A549 (cell line): ENCODE results near the gene PRDM15. TPM values are rescaled to one million over a fixed set of nuclear protein-coding genes. Genes with fewer than 3 reads are reported as not detected.

Experiments
- ATAC-seq, 2 experiments: fragments of 200-7000 bp in 1 of 2; fragments of >200 bp in 1 of 2; cut with Nextera tagmentation in 1 of 2; cut with Tn5 transposase in 1 of 2; 3 replicates each; pipeline versions ENCODE4 v1.8.0 to v1.9.1; 2018 to 2020; ENCODE audit warnings: mild to moderate bottlenecking in 1 of 2, moderate library complexity in 1 of 2
- CTCF ChIA-PET: fragments of 300-600 bp; sonication (Branson Sonifier 250); formaldehyde crosslinking; extraction: SDS; loops from one replicate; lab custom pipeline; 2021; ENCODE audit warnings: antibody characterized with exemption, inconsistent platforms; lab: Yijun Ruan, JAX
- POLR2A ChIA-PET: fragments of 350-600 bp; formaldehyde crosslinking; extraction: SDS; loops from one replicate; lab custom pipeline; 2021; ENCODE audit warnings: antibody characterized with exemption, inconsistent platforms; lab: Yijun Ruan, JAX
- DNase-seq, 2 experiments: peaks; one replicate each; pipeline versions ENCODE4 v3.0.0 to v3.0.0-alpha.2; 2011 to 2016; ENCODE audit warnings: low read depth in 1 of 2, low spot score in 1 of 2
- FAIRE-seq: peaks from 2 replicates; lab custom pipeline; 2011; peaks lifted over from hg19 to GRCh38; lab: Jason Lieb, UNC
- H3K27ac ChIP-seq, 2 experiments: fragments of >200 bp; sonication (Bioruptor Twin); formaldehyde crosslinking; 3 replicates each; pipeline ENCODE4 v1.5.1; 2016 to 2017
- H3K4me1 ChIP-seq: fragments of >200 bp; sonication (Bioruptor Twin); formaldehyde crosslinking; 3 replicates; pipeline ENCODE4 v1.6.1; 2016
- H3K4me2 ChIP-seq: fragments of >200 bp; sonication (Bioruptor Twin); formaldehyde crosslinking; 3 replicates; pipeline ENCODE4 v1.6.1; 2016
- H3K4me3 ChIP-seq: fragments of >200 bp; sonication (Bioruptor Twin); formaldehyde crosslinking; 3 replicates; pipeline ENCODE4 v1.5.1; 2016
- H3K9me3 ChIP-seq: fragments of >200 bp; sonication (Bioruptor Twin); formaldehyde crosslinking; 3 replicates; pipeline ENCODE4 v1.6.1; 2016
- BHLHE40 ChIP-seq: IDR thresholded peaks from 2 replicates; pipeline ENCODE4 v1.6.1; 2012; ENCODE audit warnings: low read depth, low read length, inconsistent platforms
- E2F6 ChIP-seq: IDR thresholded peaks from 2 replicates; pipeline ENCODE4 v1.6.1; 2012; ENCODE audit warnings: low read depth, borderline replicate concordance
- EHMT2 ChIP-seq: fragments of 200-600 bp; sonication (generic); IDR thresholded peaks from 2 replicates; pipeline ENCODE4 v1.6.1; 2016; ENCODE audit warnings: antibody characterized with exemption, low read depth, mild to moderate bottlenecking, moderate library complexity
- EP300 ChIP-seq, 2 experiments: fragments of >200 bp; sonication (Bioruptor Twin); formaldehyde crosslinking; IDR thresholded peaks; 2 replicates in 1 of 2; 3 replicates in 1 of 2; pipeline ENCODE4 v1.6.1; 2016 to 2017
- FOSB ChIP-seq: fragments of 250-450 bp; sonication (Bioruptor Pico); IDR thresholded peaks from 2 replicates; pipeline ENCODE4 v1.5.0; 2020; ENCODE audit warnings: mild to moderate bottlenecking, moderate library complexity
- GATA3 ChIP-seq: IDR thresholded peaks from 2 replicates; pipeline ENCODE4 v1.6.1; 2012; ENCODE audit warnings: borderline replicate concordance
- HDAC2 ChIP-seq: fragments of 200-600 bp; sonication (generic); IDR thresholded peaks from 2 replicates; pipeline ENCODE4 v1.6.1; 2016
- HOXA7 ChIP-seq: fragments of 250-450 bp; sonication (Bioruptor Pico); IDR thresholded peaks from 2 replicates; pipeline ENCODE4 v1.5.0; 2020; ENCODE audit warnings: mild to moderate bottlenecking, moderate library complexity
- JUN ChIP-seq, 2 experiments: fragments of >200 bp; sonication (Bioruptor Twin); formaldehyde crosslinking; IDR thresholded peaks; 2 replicates in 1 of 2; 3 replicates in 1 of 2; pipeline ENCODE4 v1.6.1; 2016 to 2017
- JUNB ChIP-seq: fragments of >200 bp; sonication (Bioruptor Twin); formaldehyde crosslinking; IDR thresholded peaks from 2 replicates; pipeline ENCODE4 v1.6.1; 2016
- KDM1A ChIP-seq: fragments of 200-600 bp; sonication (generic); IDR thresholded peaks from 2 replicates; pipeline ENCODE4 v1.6.1; 2016; ENCODE audit warnings: low read depth, mild to moderate bottlenecking
- KDM5A ChIP-seq: fragments of 200-600 bp; sonication (generic); IDR thresholded peaks from 2 replicates; pipeline ENCODE4 v1.6.1; 2016; ENCODE audit warnings: antibody characterized with exemption, mild to moderate bottlenecking
- MAFK ChIP-seq: fragments of 450-650 bp; IDR thresholded peaks from 2 replicates; pipeline ENCODE4 v1.6.1; 2014; ENCODE audit not compliant: partially characterized antibody
- MAZ ChIP-seq: fragments of 150-350 bp; IDR thresholded peaks from 2 replicates; pipeline ENCODE4 v1.6.1; 2014; ENCODE audit warnings: antibody characterized with exemption, low read depth, low read length, borderline replicate concordance
- PHF8 ChIP-seq: fragments of 200-600 bp; sonication (generic); IDR thresholded peaks from 2 replicates; pipeline ENCODE4 v1.6.1; 2016; ENCODE audit warnings: low read depth, mild to moderate bottlenecking, antibody characterized with exemption, moderate library complexity, borderline replicate concordance
- RAD21 ChIP-seq, 2 experiments: fragments of >200 bp in 1 of 2; sonication (Bioruptor Twin) in 1 of 2; formaldehyde crosslinking in 1 of 2; IDR thresholded peaks in 1 of 2; conservative IDR thresholded peaks in 1 of 2; 2 replicates in 1 of 2; 3 replicates in 1 of 2; pipeline ENCODE4 v1.6.1; 2012 to 2018; ENCODE audit warnings: inconsistent platforms in 1 of 2
- RARB ChIP-seq: fragments of 250-450 bp; sonication (Bioruptor Pico); IDR thresholded peaks from 2 replicates; pipeline ENCODE4 v1.8.0; 2021; ENCODE audit warnings: mild to moderate bottlenecking, moderate library complexity
- RCOR1 ChIP-seq: fragments of 150-350 bp; IDR thresholded peaks from 2 replicates; pipeline ENCODE4 v1.6.1; 2014; ENCODE audit warnings: antibody characterized with exemption, low read length, low read depth
- RFX5 ChIP-seq: fragments of 450-650 bp; IDR thresholded peaks from 2 replicates; pipeline ENCODE4 v1.7.1; 2014; ENCODE audit warnings: antibody characterized with exemption, mild to moderate bottlenecking, moderate library complexity
- SMC3 ChIP-seq: fragments of >200 bp; sonication (Bioruptor Twin); formaldehyde crosslinking; IDR thresholded peaks from 3 replicates; pipeline ENCODE4 v1.6.1; 2018; ENCODE audit warnings: inconsistent platforms
- SREBF2 ChIP-seq: fragments of 450-650 bp; IDR thresholded peaks from 2 replicates; pipeline ENCODE4 v1.6.1; 2014; ENCODE audit warnings: mild to moderate bottlenecking, moderate library complexity
- ZNF302 ChIP-seq: fragments of 250-450 bp; sonication (Bioruptor Pico); IDR thresholded peaks from 2 replicates; pipeline ENCODE4 v1.9.0; 2021; ENCODE audit warnings: inconsistent platforms, mild to moderate bottlenecking, moderate library complexity
- ZSCAN20 ChIP-seq: fragments of 250-450 bp; sonication (Bioruptor Pico); IDR thresholded peaks from 2 replicates; pipeline ENCODE4 v1.8.0; 2022; ENCODE audit warnings: mild to moderate bottlenecking, moderate library complexity
- WGBS: methylation state at CpG from one replicate; pipeline ENCODE4 v1.1.6; 2017; ENCODE audit errors: missing lambda C conversion rate; 5-methylcytosine and 5-hydroxymethylcytosine counted together
- polyA plus RNA-seq, 4 experiments: library from polyadenylated mRNA; depleted of rRNA in 3 of 4; stranded (reverse); fragments of >200 nt; fragmentation: RNase III in 1 of 4; extraction: RNeasy Plus Mini Kit Qiagen cat#74134 plus additional on column Dnase treatment in 1 of 4; gene quantifications; 2 replicates in 3 of 4; 3 replicates in 1 of 4; pipeline ENCODE4 v1.2.3, GENCODE V29; 2011 to 2017
- TF ChIP-seq, protein P1 (sequence below): fragments of >200 bp; sonication (Bioruptor Twin); formaldehyde crosslinking; IDR thresholded peaks from 3 replicates; pipeline ENCODE4 v1.6.1; 2016

The PRDM15 gene
- polyA plus RNA-seq, 2 of the 4 experiments (the other 2 are of a cell fraction): 4.5 to 6.1 TPM

DNA sequence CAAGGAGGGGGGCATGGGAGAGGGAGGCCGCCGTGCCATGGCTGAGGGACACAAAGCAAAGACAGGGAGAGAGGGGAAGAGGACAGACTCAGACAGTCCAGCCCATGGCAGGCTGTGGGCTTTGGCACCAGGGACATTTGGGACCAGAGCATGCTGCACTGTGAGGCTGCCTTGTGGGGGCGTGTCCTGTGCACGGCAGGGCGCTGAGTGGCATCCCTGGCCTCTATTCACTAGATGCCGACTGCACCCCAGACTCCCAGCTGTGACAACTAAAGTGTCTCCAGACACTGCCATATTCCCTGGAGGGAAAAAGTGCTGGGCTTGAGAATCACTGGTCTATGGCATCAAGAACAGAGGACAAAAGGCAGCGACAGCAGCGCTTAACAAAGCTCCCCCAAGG lies 18.6 kb upstream of the PRDM15 start:
- ATAC-seq: no peak

DNA sequence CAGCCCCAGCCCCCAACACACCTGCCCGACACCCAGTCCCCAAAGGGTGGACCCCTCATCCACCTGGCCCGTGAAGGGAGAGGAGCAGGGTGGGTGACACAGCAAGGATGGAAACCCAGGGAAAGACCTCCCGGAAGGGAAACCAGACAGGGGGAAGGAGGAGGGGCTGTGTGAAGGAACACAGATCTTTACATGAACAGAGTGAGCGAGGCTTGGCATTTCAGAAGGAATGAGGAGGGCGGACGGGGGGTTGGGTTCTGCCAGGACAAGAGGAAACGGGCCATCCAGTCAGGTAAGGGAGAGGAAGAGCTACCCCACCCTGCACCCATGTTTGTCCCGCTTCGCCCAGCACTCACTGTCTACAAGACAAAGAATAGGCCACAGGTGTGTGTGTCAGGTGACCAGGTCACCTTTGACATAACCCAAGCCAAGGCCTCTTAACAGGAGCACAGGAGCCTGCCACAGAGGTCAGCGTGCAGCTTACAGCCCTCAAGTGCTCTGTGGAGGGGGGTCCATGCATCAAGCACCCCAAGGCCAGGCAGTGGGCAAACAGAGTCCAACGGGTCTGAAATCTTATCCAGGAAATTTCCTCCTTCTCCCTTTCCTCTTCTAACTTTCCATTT lies 18.0 kb upstream of the PRDM15 start:
- ChIA-PET POLR2A (no interaction called here), CTCF (no interaction called here)
- H3K4me3 ChIP-seq: no peak overlapping the region
- WGBS: 91% methylated on average over 10 of the region's 11 CpGs
- H3K4me1 ChIP-seq: no peaks in the 10 kb centered on the region
- FAIRE-seq (no peak), DNase-seq (no peak), ATAC-seq (no peak)
- H3K27ac ChIP-seq: no peak overlapping the region
- H3K9me3 ChIP-seq: no peaks in the 10 kb centered on the region
- TF ChIP-seq HOXA7 (CRISPR knock-in tag) (no peak), RAD21 (conservative IDR thresholded peaks at IDR 0.05 in 1 of 2, IDR thresholded peaks at IDR 0.05 in 1 of 2) (no peak), E2F6 (no peak), GATA3 (no peak), RARB (no peak), ZNF302 (CRISPR knock-in tag) (no peak), EHMT2 (no peak), JUNB (no peak), MAFK (no peak), KDM1A (no peak), HDAC2 (no peak), EP300 (IDR thresholded peaks at IDR 0.05) (no peak), KDM5A (no peak), PHF8 (no peak), ZSCAN20 (no peak), SREBF2 (no peak), RCOR1 (no peak), JUN (IDR thresholded peaks at IDR 0.05) (no peak)
- TF ChIP-seq, protein P1, sequence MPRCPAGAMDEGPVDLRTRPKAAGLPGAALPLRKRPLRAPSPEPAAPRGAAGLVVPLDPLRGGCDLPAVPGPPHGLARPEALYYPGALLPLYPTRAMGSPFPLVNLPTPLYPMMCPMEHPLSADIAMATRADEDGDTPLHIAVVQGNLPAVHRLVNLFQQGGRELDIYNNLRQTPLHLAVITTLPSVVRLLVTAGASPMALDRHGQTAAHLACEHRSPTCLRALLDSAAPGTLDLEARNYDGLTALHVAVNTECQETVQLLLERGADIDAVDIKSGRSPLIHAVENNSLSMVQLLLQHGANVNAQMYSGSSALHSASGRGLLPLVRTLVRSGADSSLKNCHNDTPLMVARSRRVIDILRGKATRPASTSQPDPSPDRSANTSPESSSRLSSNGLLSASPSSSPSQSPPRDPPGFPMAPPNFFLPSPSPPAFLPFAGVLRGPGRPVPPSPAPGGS: no peak
- H3K4me2 ChIP-seq: no peak overlapping the region

More for the DNA sequence above, 18.6 kb upstream of the PRDM15 start:
- CTCF ChIA-PET: no interaction called here
- no peak for DNase-seq
- 94% methylated on average over 4 of the region's 8 CpGs for WGBS
- H3K4me3 ChIP-seq: no peak overlapping the region
- H3K4me2 ChIP-seq: no peak overlapping the region
- no peaks in the 10 kb centered on the region for H3K4me1 ChIP-seq
- TF ChIP-seq JUN (IDR thresholded peaks at IDR 0.05) (no peak), FOSB (CRISPR knock-in tag) (no peak), MAZ (no peak), KDM5A (no peak), SMC3 (no peak), RCOR1 (no peak), BHLHE40 (no peak), RFX5 (no peak)
- TF ChIP-seq, all 56 proteins: peak for 0
- no peak for FAIRE-seq
- Histone ChIP-seq H3K27ac (no peak overlapping the region), H3K9me3 (no peaks in the 10 kb centered on the region)
- POLR2A ChIA-PET: interaction anchor here (1.1 kb wide), 1 partner anchor 18 kb away, joined by 4 read pairs; the partner anchor contains the start of gene PRDM15
